ENCODE measurements around the gene WDR72.
A peak's percentile ranks its signal among the peaks of the same experiment; 100 is the strongest.
"Not testable (repeated sequence)": the region's sequence is repeated elsewhere in the genome, so short reads cannot be mapped to it uniquely, and the experiment has no call there.

The WDR72 gene

DNA sequence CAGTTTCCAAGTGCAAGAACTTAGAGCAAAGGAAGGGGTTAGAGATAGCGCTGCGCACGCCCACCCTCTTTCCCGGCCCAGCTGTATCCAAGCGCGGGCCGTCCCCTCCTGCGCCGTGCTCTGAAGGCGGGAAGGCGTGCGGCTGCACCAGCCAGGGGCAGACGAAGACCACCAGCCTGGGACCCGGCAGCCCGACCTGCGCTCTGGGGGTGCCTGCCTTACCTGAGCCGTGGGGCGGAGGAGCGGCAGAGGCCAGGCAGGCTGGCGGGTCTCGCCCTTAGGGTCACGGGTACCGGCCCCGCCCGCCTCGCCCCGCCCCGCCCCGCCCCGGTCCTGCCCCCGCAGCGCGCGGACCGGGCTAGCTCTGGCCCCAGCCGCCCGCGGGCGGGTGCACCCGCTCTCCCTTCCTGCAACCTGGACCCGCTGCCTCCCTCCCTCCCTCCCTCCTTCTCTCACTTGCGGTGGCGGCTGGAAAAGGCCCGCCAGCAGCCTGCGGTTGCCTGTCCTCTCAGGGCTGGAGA is at the start of gene WDR72:
Gene WDR72 (minus strand): TSS at position 253 of the 521 bp plus-strand sequence. CDS start 26,514 bp downstream, outside the sequence.
- no peak for DNase-seq

GRCh38 chr15:53808058-53808706 is 48.7 kb upstream of the WDR72 start:
- peak in 1 of 2 experiments; percentile 4 for DNase-seq

GRCh38 chr15:53807501-53807900 is 48.0 kb upstream of the WDR72 start:
- no peak for DNase-seq

DNA sequence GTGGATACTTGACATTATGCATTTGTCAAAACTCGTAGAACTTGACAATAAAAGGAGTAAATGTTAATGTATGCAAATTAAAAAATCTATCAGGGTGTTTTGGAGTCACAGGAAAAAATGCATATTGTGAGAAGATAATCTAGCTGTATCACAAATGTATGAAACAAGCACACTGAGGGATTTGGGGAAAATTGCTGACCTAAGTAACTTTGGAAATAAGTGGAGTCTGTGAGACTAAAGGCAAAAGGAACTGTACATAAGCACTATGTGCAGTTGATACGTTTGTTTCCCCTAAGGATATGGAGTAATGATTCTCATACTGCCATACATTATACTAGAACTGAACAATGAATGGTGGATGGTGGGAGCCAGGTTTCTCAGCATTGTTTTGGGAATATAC is 43.2 kb upstream of the WDR72 start:
- DNase-seq: no peak

- DNase-seq: no peak
Observed at GRCh38 chr15:53791581-53791980, 32.1 kb upstream of the WDR72 start.

DNA sequence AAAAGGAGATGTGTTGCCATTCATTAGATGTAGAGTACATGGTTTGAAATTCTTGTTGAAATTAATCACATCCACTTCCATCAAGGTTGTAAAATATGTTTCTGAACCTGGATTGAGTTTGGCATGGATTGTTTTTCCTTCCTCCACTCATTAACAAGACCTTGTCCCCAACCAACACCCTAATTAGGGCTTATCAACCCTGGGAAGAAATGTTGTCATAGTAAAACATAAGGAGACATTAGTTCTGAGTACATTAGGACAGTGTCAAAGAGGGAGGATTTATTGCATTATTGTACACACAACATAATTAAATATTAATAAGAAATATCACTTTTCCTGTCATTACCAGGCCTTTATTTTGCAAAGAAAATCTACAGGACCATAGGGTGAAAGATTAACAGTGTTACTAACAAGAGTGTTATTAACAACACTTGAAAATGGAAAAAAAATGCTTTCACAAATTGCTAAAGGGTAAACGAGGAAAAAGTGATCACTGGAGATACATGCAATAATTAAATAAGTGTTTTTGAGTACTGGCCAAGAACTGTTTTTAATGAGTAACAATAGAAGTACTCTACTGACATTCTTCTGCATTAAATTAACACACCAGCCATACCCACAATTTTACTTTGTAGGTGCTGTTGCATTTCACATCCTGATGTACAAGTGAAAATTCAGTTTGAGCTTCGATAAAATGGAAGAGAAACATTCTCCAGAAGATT is 30.4 kb upstream of the WDR72 start:
- DNase-seq: no peak

- no peak for DNase-seq
Observed at GRCh38 chr15:53786401-53786800, 26.9 kb upstream of the WDR72 start.

- DNase-seq: not testable (repeated sequence)
Observed at GRCh38 chr15:53785241-53785640, 25.8 kb upstream of the WDR72 start.

- DNase-seq: no peak
Observed at GRCh38 chr15:53762916-53763315, 3.5 kb upstream of the WDR72 start.

- DNase-seq: no peak
Observed at GRCh38 chr15:53758412-53758811, 1.1 kb downstream of the WDR72 start.

DNA sequence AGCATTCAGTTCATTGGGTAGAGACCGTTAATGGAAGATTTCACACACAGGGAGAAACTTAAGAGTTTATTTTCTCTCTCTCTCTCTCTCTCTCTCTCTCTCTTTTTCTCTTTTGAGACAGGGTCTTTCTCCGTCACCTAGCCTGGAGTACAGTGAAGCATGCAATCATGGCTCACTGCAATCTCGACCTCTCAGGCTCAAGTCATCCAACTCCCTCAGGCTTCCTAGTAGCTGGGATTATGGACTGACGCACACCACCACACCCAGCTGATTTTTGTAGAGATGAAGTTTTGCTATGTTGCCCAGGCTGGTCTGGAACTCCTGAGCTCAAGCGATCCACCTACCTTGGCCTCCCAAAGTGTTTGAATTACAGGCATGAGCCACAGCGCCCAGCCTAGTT is 1.6 kb downstream of the WDR72 start:
- DNase-seq: no peak

- no peak for DNase-seq
Observed at GRCh38 chr15:53753813-53754212, 5.7 kb downstream of the WDR72 start.

DNA sequence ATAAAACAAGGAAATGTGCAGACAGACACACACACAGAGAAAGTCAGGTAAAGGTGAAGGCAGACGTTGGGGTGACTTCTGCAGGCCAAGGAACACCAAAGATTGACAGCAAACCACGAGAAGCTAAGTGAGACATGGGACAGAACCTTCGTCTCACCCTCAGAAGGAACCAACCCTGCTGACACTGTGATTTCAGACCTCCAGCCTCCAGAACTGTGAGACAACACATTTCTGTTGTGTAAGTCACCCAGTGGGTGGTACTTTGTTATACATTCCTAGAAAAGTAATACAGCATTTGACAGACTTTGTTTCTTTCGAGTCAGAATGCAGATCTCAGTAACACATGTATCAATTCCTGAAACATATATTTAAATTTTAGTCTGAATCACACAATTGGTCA is 7.1 kb downstream of the WDR72 start:
- no peak for DNase-seq

- no peak for DNase-seq
Observed at GRCh38 chr15:53747501-53748068, 11.9 kb downstream of the WDR72 start.

DNA sequence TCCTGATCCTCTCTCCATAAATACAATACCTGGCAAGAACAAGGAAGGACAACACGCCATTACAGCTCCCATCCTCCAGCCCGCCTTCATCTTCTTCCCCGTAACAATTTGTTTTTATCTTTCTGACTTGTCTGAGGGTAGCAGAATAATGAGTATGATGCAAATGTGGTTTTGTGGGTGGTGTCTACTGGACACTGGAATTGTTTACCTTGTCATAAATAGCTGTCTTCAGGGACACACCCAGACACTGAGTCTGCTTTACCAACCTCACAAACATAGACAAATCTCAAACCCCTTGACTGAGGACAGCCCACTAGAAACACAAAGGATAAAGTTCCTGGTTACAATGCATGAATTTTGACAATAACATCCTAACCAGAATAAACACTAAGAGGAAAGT is 13.4 kb downstream of the WDR72 start:
- no peak for DNase-seq

DNA sequence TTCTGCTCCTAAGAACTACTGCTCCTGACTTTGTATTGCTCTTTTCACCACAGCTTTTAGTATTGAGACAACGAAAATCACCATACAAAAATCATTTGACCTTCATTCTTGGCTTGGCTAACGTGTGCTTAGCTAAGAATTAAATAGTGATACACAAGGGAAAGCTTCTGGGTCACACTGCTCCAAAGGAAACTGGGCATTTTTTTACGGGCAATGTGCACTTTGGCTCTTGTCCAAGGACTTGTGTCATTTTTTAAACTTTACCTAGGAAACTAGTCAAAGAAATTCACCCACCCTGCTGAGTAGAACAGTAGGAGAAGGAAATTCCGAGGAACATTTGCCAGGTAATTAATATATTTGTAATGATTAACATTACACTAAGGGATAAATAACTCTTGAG is 19.8 kb downstream of the WDR72 start:
- no peak for DNase-seq

DNA sequence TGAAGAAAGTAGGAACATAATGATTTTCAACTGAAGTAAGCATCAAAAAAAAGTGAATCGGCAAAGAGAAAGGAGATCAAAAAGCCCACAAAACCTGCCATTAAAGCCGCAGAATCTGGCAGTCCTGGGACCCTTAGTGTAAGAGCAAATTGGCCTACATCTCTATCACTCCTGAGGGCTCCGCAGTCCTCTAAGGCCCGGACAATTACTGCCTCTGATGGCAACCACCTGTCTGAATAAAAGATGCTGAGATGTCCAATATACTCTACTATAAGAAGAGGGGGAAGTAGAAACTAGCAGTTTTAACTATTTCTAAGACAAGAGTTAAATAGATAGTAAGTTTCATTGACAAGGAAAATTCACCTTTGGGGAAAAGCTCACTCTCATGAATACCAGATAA is 20.3 kb downstream of the WDR72 start:
- no peak for DNase-seq

DNA sequence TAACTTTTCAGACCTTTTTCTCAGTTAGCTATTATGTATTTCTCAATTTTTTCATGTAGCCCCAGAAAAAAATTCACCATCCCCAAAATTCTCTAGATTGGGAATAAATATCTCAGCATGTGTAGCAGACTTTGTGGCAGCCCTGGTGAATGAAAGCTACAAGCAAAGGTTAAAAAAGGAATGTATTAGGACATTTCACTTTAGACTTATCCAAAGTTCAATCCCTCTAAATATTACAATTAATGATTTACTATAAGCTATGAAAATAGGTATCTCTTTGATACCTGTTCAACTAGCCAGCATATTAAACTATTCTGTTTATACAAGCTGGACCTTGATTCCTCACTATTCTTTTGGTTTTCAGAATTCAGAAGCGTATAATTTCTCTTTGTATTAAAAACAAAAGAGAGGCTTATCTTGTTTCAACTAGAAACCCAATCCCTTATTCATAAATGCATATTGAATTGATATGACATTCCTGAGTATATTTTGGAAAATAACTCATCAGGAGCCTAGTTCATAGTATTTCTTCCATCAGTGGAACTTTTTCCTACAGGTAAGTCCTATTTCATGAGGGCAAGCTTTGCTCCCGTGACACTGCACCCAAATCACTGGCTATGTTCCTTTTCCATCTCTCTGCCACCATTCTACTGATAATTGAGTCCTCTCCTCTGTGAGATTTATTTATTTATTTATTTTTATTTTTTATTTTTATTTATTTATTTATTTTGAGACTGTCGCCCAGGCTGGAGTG is 38.0 kb downstream of the WDR72 start:
- no peak for DNase-seq

DNA sequence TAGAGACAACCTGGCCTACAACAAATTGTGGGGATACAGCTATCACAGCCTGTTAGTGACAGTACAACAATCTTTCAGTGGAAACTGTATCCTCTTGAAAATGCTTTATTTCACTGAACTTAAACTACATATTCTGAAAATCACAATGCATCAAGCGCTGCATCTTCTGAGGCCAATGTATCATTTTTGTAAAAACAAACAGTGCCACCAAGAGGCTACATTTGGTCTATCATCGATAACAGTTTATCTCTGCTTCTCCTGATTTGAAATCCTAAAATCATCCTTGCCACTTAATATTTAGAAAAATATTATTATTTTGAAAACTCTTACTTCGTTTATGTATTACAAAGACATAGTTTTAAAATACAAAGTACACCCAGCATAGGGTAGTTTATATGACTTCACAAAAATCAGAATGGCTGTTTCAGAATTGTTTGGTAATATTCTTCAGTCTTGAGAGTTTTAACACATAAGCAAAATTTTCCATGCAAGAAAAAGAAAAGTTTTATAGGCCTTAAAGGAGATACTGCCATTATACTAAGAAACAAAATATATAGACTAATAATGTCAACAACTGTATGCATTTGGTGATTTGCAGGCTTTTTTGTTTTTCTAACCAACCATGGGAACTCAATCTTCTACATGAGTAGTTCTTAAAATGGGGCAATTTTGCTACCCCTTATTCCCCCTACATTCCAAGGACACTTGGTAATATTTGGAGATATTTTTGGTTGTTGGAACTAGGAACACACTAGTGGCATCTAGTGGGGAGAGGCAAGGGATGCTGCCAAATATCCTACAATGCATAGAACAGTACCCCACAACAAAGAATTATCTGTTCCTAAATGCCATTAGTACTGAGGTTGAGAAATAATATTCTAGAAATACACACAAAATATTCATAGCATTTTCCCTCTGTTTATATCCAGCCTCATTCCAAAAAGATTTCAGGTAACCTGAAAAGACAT is 42.3 kb downstream of the WDR72 start:
- DNase-seq: peak in 1 of 2 experiments; percentile 1

- DNase-seq: no peak
Observed at GRCh38 chr15:53713218-53713617, 46.2 kb downstream of the WDR72 start.

DNA sequence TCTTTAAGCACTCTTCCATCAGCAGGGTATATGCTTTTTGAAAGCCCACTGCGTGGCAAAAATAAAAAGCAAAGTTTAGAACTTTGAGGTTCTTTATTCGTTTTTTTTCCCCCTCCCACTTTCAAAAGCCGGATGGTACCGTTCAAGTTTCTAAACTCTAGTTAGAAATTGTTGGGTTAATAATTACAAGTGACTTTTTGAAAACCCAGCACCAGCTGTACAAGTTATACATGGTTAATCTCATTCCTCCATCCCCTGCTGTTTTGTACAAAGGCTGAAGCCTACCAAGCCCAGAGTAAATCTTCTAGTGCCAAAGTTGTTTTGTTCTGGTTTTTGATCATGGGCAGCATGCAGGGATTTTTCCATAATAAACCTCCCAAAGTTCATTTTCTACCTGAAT is 48.6 kb downstream of the WDR72 start:
- no peak for DNase-seq

- DNase-seq: no peak
Observed at GRCh38 chr15:53709821-53710220, 49.6 kb downstream of the WDR72 start.

Data from NCI-H1930 (cell line).